Measurements from ENCODE around the gene MMEL1. TPM values are rescaled to one million over a fixed set of nuclear protein-coding genes. Genes with fewer than 3 reads are reported as not detected.
"Not testable (repeated sequence)": the region's sequence is repeated elsewhere in the genome, so short reads cannot be mapped to it uniquely, and the experiment has no call there.

Gene MMEL1
- total and polyA plus RNA-seq, 3 donors from 2014 or later: 17.2 to 36.4 (median 18.8) TPM

DNA sequence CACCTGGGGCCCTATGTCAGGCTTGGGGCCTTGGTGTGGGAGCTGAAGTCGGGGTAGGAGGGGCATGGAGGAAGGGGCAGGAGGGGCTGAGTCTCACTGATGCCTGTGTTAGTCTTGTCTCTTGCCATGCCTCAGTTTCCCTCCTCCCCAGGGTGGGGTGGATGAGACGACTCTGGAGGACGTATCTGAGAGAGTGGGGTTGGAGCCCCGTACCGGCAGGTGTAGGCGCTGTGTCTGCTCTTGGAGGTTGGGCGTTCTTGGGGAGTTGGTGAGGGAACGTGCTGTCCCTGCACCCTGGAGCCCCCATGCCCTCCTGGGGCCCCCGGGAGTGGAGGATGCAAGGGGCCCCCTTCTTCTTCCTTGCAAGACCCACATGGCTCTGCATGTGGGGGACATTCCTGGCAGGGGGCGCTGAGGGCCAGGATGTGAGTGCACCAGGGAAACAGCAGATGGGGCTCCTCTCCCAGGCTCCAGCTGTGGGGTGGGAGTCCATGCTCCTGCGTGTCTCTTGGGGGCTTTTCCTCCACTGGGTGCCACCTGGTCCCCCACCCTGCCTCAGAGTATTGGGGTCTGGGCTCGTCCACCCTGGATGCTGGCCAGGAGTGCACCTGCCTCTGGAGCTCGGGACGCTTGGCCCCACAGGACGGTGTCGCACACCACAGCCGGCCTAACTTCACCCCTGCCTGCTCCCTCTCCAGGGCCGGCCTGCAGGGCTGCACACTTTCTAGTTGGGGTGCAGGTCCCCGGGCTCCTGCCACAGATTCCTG lies 78.0 kb downstream of the MMEL1 start:
- peaks cover 12% of the 10 kb centered on the region for H3K4me1 ChIP-seq
- H3K4me3 ChIP-seq: no peak overlapping the region
- H3K27ac ChIP-seq: peak overlapping the region; percentile 88 to 92
- H3K27me3 ChIP-seq: no peaks in the 10 kb centered on the region
- no peaks in the 10 kb centered on the region for H3K9me3 ChIP-seq
- DNase-seq: no peak
- no peaks in the 10 kb centered on the region for H3K36me3 ChIP-seq (ENCODE audit: low read depth, missing control alignments)
- WGBS, 2 donors: 66 to 84% methylated on average over 9 to 19 of the region's 19 CpGs
- intact Hi-C loops (cut with DNase I; ENCODE audit: low total_unique reads): no loop called here
- TF ChIP-seq POLR2A (IDR thresholded peaks at IDR 0.05): no peak
- TF ChIP-seq, protein P1, sequence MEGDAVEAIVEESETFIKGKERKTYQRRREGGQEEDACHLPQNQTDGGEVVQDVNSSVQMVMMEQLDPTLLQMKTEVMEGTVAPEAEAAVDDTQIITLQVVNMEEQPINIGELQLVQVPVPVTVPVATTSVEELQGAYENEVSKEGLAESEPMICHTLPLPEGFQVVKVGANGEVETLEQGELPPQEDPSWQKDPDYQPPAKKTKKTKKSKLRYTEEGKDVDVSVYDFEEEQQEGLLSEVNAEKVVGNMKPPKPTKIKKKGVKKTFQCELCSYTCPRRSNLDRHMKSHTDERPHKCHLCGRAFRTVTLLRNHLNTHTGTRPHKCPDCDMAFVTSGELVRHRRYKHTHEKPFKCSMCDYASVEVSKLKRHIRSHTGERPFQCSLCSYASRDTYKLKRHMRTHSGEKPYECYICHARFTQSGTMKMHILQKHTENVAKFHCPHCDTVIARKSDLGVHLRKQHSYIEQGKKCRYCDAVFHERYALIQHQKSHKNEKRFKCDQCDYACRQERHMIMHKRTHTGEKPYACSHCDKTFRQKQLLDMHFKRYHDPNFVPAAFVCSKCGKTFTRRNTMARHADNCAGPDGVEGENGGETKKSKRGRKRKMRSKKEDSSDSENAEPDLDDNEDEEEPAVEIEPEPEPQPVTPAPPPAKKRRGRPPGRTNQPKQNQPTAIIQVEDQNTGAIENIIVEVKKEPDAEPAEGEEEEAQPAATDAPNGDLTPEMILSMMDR (IDR thresholded peaks at IDR 0.05): peak in 2 of 3 experiments; percentile 23 to 26

DNA sequence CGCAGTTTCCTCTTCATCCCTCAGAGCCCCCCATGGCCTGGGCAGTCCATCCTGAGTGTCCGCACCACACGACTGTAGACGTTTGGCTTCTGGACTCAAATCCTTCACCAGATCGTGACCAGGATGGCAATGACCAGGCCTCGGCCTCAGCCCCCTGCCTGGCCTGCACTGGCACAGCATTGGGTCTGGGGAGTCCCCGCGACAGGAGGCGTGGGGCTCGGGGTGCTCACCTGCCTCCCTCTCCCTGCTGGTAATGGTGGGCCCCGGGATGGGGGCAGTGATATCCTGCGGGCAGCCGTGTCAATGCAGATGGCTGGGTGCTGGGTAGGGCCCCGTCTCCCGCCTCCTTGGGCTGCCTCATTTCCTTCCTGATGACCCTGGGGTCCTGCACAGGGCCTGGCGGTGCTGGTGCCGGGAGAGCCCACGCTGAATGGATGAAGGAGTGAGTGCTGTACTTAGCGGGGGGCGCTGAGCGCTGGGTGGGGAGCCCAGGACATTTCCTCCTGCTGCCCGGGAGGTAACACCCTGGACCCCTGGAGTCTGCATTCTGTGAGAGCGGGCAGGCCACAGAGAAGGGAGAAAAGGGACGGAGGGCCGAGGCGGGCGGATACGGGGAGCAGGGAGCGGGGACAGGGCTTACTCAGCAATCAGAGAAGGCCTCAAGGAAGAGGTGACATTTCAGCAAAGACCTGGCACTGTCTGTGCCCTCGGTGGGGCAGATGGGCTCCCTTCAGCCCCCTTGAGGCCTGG lies 78.8 kb downstream of the MMEL1 start:
- Histone ChIP-seq H3K4me3 (no peak overlapping the region), H3K4me1 (peaks cover 15% of the 10 kb centered on the region), H3K27ac (no peak overlapping the region), H3K9me3 (no peaks in the 10 kb centered on the region), H3K36me3 (ENCODE audit: low read depth, missing control alignments) (no peaks in the 10 kb centered on the region), H3K27me3 (no peaks in the 10 kb centered on the region)
- intact Hi-C loops (cut with DNase I; ENCODE audit: low total_unique reads): no loop called here
- no peak for TF ChIP-seq POLR2A (IDR thresholded peaks at IDR 0.05)
- TF ChIP-seq, protein P1 (IDR thresholded peaks at IDR 0.05): no peak
- no peak for DNase-seq
- 83 to 86% methylated on average over 13 to 30 of the region's 30 CpGs for WGBS, 2 donors

DNA sequence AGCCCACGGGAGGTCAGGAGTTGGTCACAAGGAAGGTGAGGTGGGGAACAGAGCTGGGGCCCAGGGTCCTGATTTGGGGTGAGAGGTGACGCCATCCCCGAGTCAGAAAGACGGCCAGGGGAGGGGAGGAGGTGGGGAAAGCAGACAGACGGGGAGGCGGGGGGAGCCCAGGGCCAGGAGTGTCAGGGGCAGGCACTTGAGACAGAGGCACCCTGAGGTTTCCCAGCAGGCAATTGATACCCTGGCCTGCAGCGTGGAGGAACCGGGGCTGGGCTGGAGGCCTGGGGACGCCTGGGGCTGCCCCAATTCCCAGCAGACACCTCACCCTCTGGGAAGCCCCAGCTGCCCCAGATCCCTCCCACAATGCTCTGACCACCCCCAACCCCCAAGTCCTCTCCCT lies 79.7 kb downstream of the MMEL1 start:
- intact Hi-C loops (cut with DNase I; ENCODE audit: low total_unique reads); H3K9me3 ChIP-seq; H3K36me3 ChIP-seq (ENCODE audit: low read depth, missing control alignments); H3K27ac ChIP-seq; DNase-seq; H3K27me3 ChIP-seq; H3K4me3 ChIP-seq: not testable (repeated sequence)
- WGBS, 2 donors: 74 to 86% methylated on average over 3 to 9 of the region's 9 CpGs
- peaks cover 22% of the 10 kb centered on the region for H3K4me1 ChIP-seq

DNA sequence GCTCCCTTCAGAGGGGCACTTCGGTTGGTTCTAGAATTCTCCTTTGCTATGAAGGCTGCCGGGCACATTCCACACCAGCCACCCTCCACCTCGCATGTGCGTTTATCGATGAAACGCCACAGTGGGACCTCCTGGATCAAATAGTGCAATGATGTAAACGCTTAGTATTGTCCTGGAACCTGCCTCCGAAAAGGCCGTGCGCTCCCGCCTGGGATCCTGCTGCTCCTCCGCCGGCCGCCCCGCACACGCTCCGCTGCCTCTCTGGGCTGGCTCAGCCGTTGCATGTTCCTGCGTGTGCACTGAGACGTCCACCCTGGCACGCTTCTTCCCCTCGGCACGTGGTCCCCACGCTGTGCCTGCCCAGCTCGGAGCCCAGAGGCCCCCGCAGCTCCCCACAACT lies 80.6 kb downstream of the MMEL1 start:
- DNase-seq: no peak

DNA sequence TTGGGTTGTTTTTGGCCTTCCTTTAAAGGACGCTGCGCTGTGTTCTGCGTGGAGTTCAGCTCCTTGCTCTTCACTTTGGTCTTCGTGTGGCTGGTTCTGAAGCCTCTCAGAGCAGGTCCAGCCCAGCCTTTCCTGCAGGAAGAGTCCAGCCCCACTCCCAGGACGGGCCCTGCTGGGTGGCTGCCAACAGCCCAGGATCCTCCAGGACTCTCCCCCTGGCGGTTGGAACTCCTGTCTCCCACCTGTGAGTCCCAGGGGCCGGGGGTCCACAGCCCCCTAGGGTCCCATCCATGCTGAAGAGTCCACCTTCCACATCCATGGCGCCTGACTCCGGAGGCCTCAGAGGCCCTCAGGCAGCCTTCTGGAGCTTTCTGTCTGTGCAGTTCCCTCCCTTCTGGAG lies 81.3 kb downstream of the MMEL1 start:
- H3K9me3 ChIP-seq; DNase-seq; H3K27ac ChIP-seq; H3K27me3 ChIP-seq; H3K4me3 ChIP-seq; H3K36me3 ChIP-seq (ENCODE audit: low read depth, missing control alignments); intact Hi-C loops (cut with DNase I; ENCODE audit: low total_unique reads): not testable (repeated sequence)
- H3K4me1 ChIP-seq: peaks cover 28% of the 10 kb centered on the region
- 88 to 90% methylated on average over 6 to 9 of the region's 9 CpGs for WGBS, 2 donors

More for the DNA sequence above, 80.6 kb downstream of the MMEL1 start:
- Histone ChIP-seq H3K36me3 (ENCODE audit: low read depth, missing control alignments) (no peaks in the 10 kb centered on the region), H3K4me1 (peaks cover 25% of the 10 kb centered on the region), H3K9me3 (no peaks in the 10 kb centered on the region), H3K27me3 (no peaks in the 10 kb centered on the region), H3K27ac (no peak overlapping the region), H3K4me3 (no peak overlapping the region)
- intact Hi-C loops (cut with DNase I; ENCODE audit: low total_unique reads): no loop called here
- WGBS, 2 donors: 93% methylated on average over 15 to 26 of the region's 26 CpGs
- TF ChIP-seq, protein P1 (IDR thresholded peaks at IDR 0.05): no peak
- no peak for TF ChIP-seq POLR2A (IDR thresholded peaks at IDR 0.05)

DNA sequence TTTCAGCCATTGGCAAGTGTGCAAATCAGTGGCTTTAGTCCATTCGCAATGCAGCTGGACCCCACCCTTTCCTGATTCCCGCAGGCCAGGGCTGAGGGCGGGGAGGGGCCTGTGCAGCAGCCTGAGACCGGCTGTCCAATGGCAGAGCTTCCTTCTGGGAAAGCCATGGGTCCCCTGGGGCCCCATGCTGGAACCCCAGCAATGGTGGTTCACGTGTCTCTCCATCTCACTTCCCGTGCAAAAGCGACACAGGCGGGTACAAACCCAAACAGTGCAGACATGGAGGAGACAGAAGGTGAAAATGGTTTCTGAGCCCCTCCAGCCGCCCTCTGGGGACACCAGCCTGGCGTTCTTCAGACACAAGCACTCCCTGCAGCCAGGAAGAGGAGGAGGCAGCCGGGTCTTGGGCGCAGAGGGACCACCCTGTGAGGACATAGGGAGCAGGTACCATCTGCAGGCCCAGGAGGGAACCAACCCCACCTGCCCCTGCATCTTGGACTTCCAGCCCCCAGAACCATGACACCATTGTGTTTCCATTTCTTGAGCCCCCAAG lies 82.4 kb downstream of the MMEL1 start:
- H3K4me3 ChIP-seq; intact Hi-C loops (cut with DNase I; ENCODE audit: low total_unique reads); H3K27ac ChIP-seq; H3K9me3 ChIP-seq; DNase-seq; H3K36me3 ChIP-seq (ENCODE audit: low read depth, missing control alignments); H3K27me3 ChIP-seq: not testable (repeated sequence)
- 64 to 88% methylated on average over 8 to 12 of the region's 12 CpGs for WGBS, 2 donors
- H3K4me1 ChIP-seq: peaks cover 39% of the 10 kb centered on the region

DNA sequence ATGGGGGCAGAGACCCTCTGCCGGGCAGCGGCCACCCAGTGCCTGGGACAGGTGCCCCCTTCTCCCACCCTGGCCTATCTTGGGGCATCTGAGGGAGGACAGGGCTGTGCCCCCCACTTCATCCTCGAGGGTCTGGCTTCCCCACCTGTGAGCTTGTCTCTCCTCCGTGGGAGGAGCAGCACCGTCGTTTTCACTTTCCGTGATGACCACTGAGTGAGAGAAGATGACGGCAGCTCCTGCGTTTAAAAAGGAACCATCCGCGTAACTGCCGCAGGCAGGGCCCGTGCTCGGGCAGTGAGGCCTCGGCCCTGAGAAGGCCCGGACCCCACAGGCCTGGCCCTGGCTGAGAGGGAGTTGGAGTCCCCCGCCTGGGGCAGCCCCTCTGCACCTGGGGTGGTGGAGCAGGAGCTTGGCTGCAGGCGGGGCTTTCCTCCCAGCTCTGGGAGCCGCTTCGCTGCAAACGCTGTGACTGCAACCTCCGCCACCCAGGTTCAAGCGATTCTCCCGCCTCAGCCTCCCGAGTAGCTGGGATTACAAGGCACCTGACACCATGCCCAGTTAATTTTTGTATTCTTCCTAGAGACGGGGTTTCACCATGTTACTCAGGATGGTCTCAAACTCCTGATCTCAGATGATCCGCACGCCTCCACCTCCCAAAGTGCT lies 83.3 kb downstream of the MMEL1 start:
- not testable (repeated sequence) for DNase-seq; H3K4me3 ChIP-seq; H3K27me3 ChIP-seq; H3K36me3 ChIP-seq (ENCODE audit: low read depth, missing control alignments); H3K9me3 ChIP-seq
- Histone ChIP-seq H3K4me1 (peaks cover 44% of the 10 kb centered on the region), H3K27ac (peak overlapping the region; percentile 81 to 95)
- 84 to 86% methylated on average over 23 to 27 of the region's 28 CpGs for WGBS, 2 donors
- intact Hi-C loops (cut with DNase I; ENCODE audit: low total_unique reads): loop anchor here (5.0 kb wide), 1 partner anchor 137 kb away; the partner anchor contains the start of gene PEX10

All from testis (tissue), 3 donors.